ENCODE data around the gene CASQ1.

CASQ1 gene

DNA sequence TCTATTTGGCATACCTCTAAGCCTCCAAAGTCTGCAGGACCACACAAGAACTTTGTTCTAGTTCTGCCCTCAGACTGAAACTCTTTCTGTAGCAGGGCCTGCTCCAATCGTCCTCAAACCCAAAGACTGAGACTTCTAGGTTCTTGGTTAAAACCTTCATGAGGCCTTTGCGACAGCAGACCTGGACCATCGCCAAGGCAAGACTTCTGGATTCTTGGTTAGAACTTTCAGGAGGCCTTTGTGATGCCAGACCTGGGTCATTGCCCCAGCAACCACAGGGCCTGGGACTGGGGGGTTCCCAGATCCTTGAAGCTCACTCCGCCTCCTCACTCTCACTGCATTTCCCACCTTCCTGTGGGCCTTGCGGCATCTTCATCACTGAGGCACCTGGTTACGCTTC lies 39.1 kb upstream of the CASQ1 start, which contains the start of gene ATP1A4:
ATP1A4 (plus strand) TSS at position 301 of the 400 bp plus-strand sequence. CDS start 438 bp downstream, outside the sequence.
- H3K4me3 ChIP-seq (ENCODE audit: low read depth, low read length), result no peak within 1 kb of the TSS
- TF ChIP-seq, protein P1, sequence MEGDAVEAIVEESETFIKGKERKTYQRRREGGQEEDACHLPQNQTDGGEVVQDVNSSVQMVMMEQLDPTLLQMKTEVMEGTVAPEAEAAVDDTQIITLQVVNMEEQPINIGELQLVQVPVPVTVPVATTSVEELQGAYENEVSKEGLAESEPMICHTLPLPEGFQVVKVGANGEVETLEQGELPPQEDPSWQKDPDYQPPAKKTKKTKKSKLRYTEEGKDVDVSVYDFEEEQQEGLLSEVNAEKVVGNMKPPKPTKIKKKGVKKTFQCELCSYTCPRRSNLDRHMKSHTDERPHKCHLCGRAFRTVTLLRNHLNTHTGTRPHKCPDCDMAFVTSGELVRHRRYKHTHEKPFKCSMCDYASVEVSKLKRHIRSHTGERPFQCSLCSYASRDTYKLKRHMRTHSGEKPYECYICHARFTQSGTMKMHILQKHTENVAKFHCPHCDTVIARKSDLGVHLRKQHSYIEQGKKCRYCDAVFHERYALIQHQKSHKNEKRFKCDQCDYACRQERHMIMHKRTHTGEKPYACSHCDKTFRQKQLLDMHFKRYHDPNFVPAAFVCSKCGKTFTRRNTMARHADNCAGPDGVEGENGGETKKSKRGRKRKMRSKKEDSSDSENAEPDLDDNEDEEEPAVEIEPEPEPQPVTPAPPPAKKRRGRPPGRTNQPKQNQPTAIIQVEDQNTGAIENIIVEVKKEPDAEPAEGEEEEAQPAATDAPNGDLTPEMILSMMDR (IDR thresholded peaks at IDR 0.05; ENCODE audit: borderline replicate concordance, insufficient read depth, low read depth, low read length), result no peak

DNA sequence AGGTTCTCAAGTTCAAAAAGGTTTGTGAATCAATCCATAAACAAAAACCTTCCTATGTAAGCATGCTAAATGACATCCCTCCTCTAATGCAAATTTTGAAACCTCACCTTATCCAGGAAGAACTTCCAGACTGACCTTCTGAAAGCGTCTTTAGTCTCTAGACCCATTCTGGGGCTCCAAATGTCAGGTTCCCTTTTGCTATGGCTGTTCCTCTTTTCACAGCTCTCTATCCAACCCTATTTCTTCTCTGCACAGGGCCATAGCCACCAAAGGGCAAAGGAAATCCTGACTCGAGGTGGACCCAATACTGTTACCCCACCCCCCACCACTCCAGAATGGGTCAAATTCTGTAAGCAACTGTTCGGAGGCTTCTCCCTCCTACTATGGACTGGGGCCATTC lies 35.6 kb upstream of the CASQ1 start:
- no peak overlapping the region for H3K4me3 ChIP-seq (ENCODE audit: low read depth, low read length)
- TF ChIP-seq, protein P1 (IDR thresholded peaks at IDR 0.05; ENCODE audit: borderline replicate concordance, insufficient read depth, low read depth, low read length), result no peak

DNA sequence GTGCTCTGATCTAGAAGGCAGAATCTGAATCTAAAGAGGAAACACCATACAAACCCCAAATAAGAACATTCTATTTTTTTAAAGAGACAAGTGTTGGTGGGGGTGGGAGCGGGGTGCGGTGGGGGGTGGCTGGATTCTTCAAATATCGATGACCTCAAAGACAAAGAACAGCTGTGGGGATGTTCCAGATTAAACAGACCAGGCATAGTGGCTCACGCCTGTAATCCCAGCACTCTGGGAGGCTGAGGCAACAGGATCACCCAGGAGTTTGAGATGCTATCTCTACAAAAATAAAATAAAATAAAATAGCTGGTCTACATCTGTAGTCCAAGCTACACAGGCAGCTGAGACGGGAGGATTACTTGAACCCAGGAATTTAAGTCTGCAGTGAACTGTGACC lies 34.0 kb upstream of the CASQ1 start:
- TF ChIP-seq, protein P1 (IDR thresholded peaks at IDR 0.05; ENCODE audit: borderline replicate concordance, insufficient read depth, low read depth, low read length), result no peak
- H3K4me3 ChIP-seq (ENCODE audit: low read depth, low read length), result no peak overlapping the region

DNA sequence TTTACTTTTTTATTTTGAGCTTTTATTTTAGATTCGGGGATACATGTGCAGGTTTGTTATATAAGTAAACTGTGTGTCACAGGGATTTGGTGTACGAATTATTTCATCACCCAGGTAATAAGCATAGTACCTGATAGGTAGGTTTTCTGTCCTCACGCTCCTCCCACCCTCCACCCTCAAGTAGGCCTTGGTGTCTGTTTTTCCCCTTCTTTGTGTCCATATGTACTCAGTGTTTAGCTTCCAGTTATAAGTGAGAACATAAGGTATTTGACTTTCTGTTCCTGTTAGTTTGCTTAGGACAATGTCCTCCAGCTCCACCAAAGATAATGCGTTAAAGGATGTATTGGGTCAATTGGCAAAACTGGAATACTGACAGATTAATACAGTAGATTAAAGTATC lies 33.2 kb upstream of the CASQ1 start:
- TF ChIP-seq, protein P1 (IDR thresholded peaks at IDR 0.05; ENCODE audit: borderline replicate concordance, insufficient read depth, low read depth, low read length), result no peak
- no peak overlapping the region for H3K4me3 ChIP-seq (ENCODE audit: low read depth, low read length)

DNA sequence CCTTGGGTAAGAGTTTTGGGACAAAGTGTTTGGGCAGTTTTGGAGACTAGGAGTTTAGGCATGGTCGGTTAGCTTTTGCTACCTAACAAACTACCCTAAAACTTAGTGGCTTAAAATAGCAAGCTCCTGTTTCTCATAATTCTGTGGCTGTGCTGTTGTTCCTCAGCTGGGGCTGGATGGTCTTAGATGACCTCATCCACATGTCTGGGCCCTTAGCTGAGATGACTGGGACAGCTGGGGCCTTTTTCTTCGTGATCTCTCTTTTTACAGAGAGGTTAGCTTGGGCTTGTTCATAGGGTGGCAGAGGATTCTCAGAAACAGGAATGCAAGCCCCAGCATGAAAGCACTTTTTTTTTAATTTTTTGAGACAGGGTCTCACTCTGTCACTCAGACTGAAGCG lies 32.3 kb upstream of the CASQ1 start:
- H3K4me3 ChIP-seq (ENCODE audit: low read depth, low read length), result no peak overlapping the region
- TF ChIP-seq, protein P1 (IDR thresholded peaks at IDR 0.05; ENCODE audit: borderline replicate concordance, insufficient read depth, low read depth, low read length), result no peak

DNA sequence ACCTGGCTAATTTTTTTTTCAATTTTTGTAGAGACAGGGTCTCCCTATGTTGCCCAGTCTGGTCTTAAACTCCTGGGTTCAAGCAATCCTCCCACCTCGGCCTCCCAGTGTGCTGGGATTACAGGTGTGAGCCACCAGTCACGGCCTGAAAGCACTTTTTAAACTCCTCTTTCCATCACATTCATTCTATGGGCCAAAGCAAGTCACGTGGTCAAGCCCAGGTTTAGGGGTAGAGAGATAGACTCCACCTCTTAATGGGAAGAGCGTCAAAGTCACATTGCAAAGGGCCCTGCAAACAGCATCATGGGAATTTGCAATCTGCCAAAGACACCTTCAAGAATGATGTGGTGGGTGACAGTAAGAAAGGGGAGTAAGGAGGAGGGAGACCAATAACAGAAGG lies 31.8 kb upstream of the CASQ1 start:
- TF ChIP-seq, protein P1 (IDR thresholded peaks at IDR 0.05; ENCODE audit: borderline replicate concordance, insufficient read depth, low read depth, low read length), result no peak
- no peak overlapping the region for H3K4me3 ChIP-seq (ENCODE audit: low read depth, low read length)

DNA sequence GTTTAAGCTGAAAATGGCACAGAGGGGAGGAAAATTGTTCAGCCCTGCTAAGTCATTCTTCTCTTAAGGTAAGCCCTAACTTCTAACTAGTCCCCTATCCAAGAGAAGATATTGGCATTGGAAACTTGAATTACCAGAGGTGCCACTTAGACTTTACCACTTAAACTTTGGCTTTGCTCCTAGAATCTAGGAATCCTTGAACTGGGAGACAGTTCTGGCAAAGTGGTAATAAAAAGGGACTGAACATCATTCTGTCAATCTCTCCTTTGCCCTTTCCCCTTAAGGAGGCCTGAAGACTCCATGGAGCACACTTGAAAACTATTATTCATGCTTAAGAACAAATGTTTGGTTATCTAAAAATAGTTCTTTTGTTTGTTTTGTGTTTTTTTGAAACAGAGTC lies 30.5 kb upstream of the CASQ1 start:
- H3K4me3 ChIP-seq (ENCODE audit: low read depth, low read length), result no peak overlapping the region
- TF ChIP-seq, protein P1 (IDR thresholded peaks at IDR 0.05; ENCODE audit: borderline replicate concordance, insufficient read depth, low read depth, low read length), result no peak
